Epithelial cell of proximal tubule (primary cell): ENCODE measurements around the gene CGNL1. TPM values are rescaled to one million over a fixed set of nuclear protein-coding genes. Genes with fewer than 3 reads are reported as not detected.

ENCODE experiments used
- DNase-seq: peaks from one replicate; pipeline ENCODE4 v3.0.0-alpha.2; 2011; ENCODE audit warnings: low read depth
- H3K4me3 ChIP-seq: 2 replicates; pipeline ENCODE4 v1.5.1; 2011; ENCODE audit warnings: low read depth, mild to moderate bottlenecking, low read length
- total RNA-seq: library from RNA; depleted of rRNA; stranded (reverse); fragments of >200 nt; gene quantifications from 2 replicates; pipeline ENCODE4 v1.2.3, GENCODE V29; 2015
- TF ChIP-seq, protein P1 (sequence below): conservative IDR thresholded peaks from 2 replicates; pipeline ENCODE4 v1.5.1; 2012; ENCODE audit warnings: low read depth, mild to moderate bottlenecking, low read length

CGNL1 gene
- total RNA-seq, 1 donor from 2014 or later: 3.2 TPM

GRCh38 chr15:57583282-57583681 lies 207.0 kb downstream of the CGNL1 start:
- TF ChIP-seq, protein P1, sequence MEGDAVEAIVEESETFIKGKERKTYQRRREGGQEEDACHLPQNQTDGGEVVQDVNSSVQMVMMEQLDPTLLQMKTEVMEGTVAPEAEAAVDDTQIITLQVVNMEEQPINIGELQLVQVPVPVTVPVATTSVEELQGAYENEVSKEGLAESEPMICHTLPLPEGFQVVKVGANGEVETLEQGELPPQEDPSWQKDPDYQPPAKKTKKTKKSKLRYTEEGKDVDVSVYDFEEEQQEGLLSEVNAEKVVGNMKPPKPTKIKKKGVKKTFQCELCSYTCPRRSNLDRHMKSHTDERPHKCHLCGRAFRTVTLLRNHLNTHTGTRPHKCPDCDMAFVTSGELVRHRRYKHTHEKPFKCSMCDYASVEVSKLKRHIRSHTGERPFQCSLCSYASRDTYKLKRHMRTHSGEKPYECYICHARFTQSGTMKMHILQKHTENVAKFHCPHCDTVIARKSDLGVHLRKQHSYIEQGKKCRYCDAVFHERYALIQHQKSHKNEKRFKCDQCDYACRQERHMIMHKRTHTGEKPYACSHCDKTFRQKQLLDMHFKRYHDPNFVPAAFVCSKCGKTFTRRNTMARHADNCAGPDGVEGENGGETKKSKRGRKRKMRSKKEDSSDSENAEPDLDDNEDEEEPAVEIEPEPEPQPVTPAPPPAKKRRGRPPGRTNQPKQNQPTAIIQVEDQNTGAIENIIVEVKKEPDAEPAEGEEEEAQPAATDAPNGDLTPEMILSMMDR: no peak
- no peak overlapping the region for H3K4me3 ChIP-seq
- DNase-seq: no peak

DNA sequence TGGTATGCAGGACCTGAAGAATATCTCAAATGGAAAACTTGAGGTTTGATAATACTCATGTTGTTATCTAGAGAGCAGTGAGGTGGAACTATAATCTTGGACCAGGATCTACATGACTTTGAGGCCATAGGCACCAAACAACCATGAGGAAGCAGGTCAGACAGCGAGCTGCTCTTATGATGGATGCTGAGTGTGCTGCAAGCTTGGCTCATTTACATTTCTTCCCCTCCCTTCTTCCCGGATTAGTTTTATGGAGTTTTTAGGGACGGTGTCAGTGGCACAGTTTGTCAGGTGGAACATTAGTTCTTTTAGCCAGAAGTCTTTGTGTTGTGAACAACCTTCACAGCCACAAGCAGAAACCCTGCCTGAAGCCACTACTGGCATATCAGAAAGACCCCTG lies 207.4 kb downstream of the CGNL1 start:
- TF ChIP-seq, protein P1: no peak
- no peak overlapping the region for H3K4me3 ChIP-seq

GRCh38 chr15:57586661-57587424 lies 210.5 kb downstream of the CGNL1 start:
- DNase-seq: no peak
- TF ChIP-seq, protein P1: no peak
- H3K4me3 ChIP-seq: no peak overlapping the region

More for the DNA sequence above, 207.4 kb downstream of the CGNL1 start:
- DNase-seq: no peak

GRCh38 chr15:57589281-57589680 lies 213.0 kb downstream of the CGNL1 start:
- TF ChIP-seq, protein P1: no peak
- no peak overlapping the region for H3K4me3 ChIP-seq
- no peak for DNase-seq

DNA sequence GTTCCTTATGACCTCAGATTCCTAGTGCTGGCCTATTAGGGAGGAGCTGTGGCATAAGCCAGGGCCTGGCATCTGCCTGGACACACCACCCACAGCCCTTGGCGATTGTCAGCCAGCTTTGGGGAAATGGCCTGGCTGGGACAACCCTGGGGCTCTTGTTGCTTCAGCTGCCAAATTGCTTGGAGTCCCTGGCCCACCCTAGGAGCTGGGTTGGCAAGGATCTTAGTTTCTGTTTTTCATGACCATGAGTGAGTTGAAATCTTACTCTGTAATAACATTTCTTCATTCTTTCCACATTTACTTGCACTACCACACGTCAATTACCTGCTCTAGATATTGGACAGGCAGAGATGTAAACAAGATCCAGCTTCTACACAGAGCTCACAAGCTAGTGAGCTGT lies 213.4 kb downstream of the CGNL1 start:
- no peak for DNase-seq
- H3K4me3 ChIP-seq: no peak overlapping the region
- TF ChIP-seq, protein P1: no peak

DNA sequence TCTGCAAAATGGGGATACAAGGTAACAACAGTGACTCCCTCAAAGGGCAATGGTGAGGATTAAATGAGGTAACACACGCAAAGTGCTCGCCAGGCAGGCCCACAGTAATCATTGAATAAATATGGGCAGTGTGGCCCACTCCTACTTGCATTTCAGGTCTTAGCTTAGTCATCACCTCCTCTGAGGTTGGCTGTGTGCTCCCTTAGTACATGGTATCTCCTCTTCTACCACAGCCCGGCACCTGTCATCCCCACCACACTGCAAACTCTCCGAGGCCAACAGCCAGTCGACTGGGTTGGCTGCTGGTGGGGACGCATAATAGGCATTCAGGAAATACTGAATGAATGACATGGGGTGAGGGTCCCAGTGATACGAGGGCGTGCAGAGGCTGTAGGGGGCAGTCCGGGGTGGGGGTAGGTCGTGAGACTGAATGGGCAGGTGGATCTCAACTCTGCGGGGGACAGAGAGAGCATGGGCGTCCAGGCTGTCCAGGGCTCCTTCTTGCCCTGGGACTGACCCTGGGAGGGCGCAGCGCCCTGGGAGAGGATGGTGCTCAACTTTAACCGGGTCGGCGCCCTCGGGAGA lies 215.0 kb downstream of the CGNL1 start:
- no peak for DNase-seq
- H3K4me3 ChIP-seq: peak overlapping the region; percentile 45
- TF ChIP-seq, protein P1: no peak

DNA sequence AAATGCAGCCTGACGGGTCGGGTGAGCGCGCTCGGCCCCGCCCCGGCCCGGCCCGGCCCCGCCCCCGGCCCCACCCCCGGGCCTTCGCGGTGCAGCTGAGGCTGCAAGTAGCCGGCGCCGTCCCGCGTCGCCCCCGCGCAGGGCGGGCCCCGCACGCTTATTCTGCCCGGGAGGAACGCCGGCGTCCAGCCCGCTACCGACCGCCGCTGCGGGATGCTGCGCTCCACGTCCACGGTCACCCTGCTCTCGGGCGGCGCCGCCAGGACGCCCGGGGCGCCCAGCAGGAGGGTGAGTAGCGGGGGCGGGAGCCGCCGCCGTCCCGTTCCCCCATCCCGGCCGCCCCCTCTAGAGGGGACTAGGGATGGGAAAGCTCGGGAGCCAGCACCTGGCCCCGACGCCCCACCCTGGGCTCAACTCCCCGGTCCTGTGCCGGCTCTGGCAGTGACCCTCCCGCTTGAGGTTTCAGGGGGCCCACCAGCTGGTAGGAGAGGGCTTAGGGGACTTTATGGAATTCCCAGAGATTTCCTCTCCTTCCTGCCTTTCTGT lies 215.6 kb downstream of the CGNL1 start, which contains the start of gene MYZAP:
Gene MYZAP, plus strand, starts transcription at position 83 of the 546 bp plus-strand sequence. Its CDS starts 131 bp downstream, at position 214.
- TF ChIP-seq, protein P1: no peak
- no peak for DNase-seq
- peak within 1 kb of the TSS; percentile 45 for H3K4me3 ChIP-seq
